Keratinocyte (primary cell): ENCODE measurements around the gene YWHAQ. TPM values are rescaled to one million over a fixed set of nuclear protein-coding genes. Genes with fewer than 3 reads are reported as not detected.

Experiments
- DNase-seq: peaks from one replicate; pipeline ENCODE4 v3.0.0-alpha.2; 2011; ENCODE audit warnings: low read depth, missing footprints, low spot score
- FAIRE-seq: peaks from 2 replicates; lab custom pipeline; 2011; peaks lifted over from hg19 to GRCh38; lab: Jason Lieb, UNC
- H2AFZ ChIP-seq: 2 replicates; pipeline ENCODE4 v1.6.0; 2012; ENCODE audit warnings: low read length, control low read depth, inconsistent platforms; ENCODE audit not compliant: control insufficient read depth
- H3K27ac ChIP-seq: 2 replicates; pipeline ENCODE4 v1.5.1; 2011; ENCODE audit warnings: low read length; ENCODE audit not compliant: control insufficient read depth, insufficient read depth
- H3K27me3 ChIP-seq: 3 replicates; pipeline ENCODE4 v1.6.0; 2011; ENCODE audit warnings: low read length; ENCODE audit not compliant: control insufficient read depth, insufficient read depth; ENCODE audit errors: extremely low read depth
- H3K36me3 ChIP-seq, 2 experiments: 2 replicates in 1 of 2; 3 replicates in 1 of 2; pipeline ENCODE4 v1.5.1; 2011; ENCODE audit warnings: low read length in 2 of 2, mild to moderate bottlenecking in 1 of 2; ENCODE audit not compliant: control insufficient read depth in 2 of 2, insufficient read depth in 2 of 2; ENCODE audit errors: extremely low read depth in 1 of 2
- H3K4me1 ChIP-seq: 3 replicates; pipeline ENCODE4 v1.5.1; 2011; ENCODE audit warnings: low read length; ENCODE audit not compliant: control insufficient read depth, insufficient read depth; ENCODE audit errors: extremely low read depth
- H3K4me2 ChIP-seq: 3 replicates; pipeline ENCODE4 v1.6.0; 2011; ENCODE audit warnings: low read depth, low read length; ENCODE audit not compliant: control insufficient read depth, insufficient read depth; ENCODE audit errors: extremely low read depth
- H3K4me3 ChIP-seq, 3 experiments: fragments of 200-600 bp in 1 of 3; sonication (generic) in 1 of 3; 2 replicates in 2 of 3; 3 replicates in 1 of 3; pipeline ENCODE4 v1.5.1; 2011 to 2016; ENCODE audit warnings: low read length in 3 of 3, mild to moderate bottlenecking in 3 of 3, control low read depth in 2 of 3, inconsistent platforms in 1 of 3, low read depth in 1 of 3, mixed read lengths in 1 of 3, mixed run types in 1 of 3, moderate library complexity in 1 of 3; ENCODE audit not compliant: control insufficient read depth in 2 of 3, insufficient read depth in 2 of 3; ENCODE audit errors: extremely low read depth in 1 of 3
- H3K79me2 ChIP-seq: 2 replicates; pipeline ENCODE4 v1.6.0; 2012; ENCODE audit warnings: low read length; ENCODE audit not compliant: control insufficient read depth, insufficient read depth
- H3K9ac ChIP-seq: 3 replicates; pipeline ENCODE4 v1.6.0; 2011; ENCODE audit warnings: low read length; ENCODE audit not compliant: control insufficient read depth, insufficient read depth; ENCODE audit errors: extremely low read depth
- H3K9me1 ChIP-seq: 3 replicates; pipeline ENCODE4 v1.6.0; 2011; ENCODE audit warnings: low read length; ENCODE audit not compliant: control insufficient read depth, insufficient read depth; ENCODE audit errors: extremely low read depth
- H3K9me3 ChIP-seq: 2 replicates; pipeline ENCODE4 v1.5.1; 2012; ENCODE audit warnings: low read depth, low read length; ENCODE audit not compliant: control insufficient read depth
- H4K20me1 ChIP-seq: 3 replicates; pipeline ENCODE4 v1.6.0; 2011; ENCODE audit warnings: low read length; ENCODE audit not compliant: control insufficient read depth, insufficient read depth; ENCODE audit errors: extremely low read depth
- EZH2 ChIP-seq: IDR thresholded peaks from one replicate; pipeline ENCODE4 v1.6.1; 2012; ENCODE audit warnings: inconsistent platforms, mild to moderate bottlenecking, low read length, moderate library complexity
- dilution Hi-C: fragments of 300-500 bp; cut with MboI; formaldehyde crosslinking; loops from one replicate; pipeline ENCODE4 v1.7.0; 2020; ENCODE audit warnings: low sequenced_read_pairs; ENCODE audit not compliant: extremely low pct_ligation_motif_present
- polyA plus RNA-seq, 5 experiments: library from polyadenylated mRNA; depleted of rRNA in 3 of 5; stranded (reverse) in 3 of 5; stranded (forward) in 1 of 5; unstranded in 1 of 5; fragments of >200 nt; gene quantifications; 1 replicate in 1 of 5; 2 replicates in 3 of 5; 3 replicates in 1 of 5; pipeline versions ENCODE4 v1.2.1 to v1.2.3, GENCODE V29; 2011 to 2012; ENCODE audit warnings: missing spikeins in 2 of 5, low read depth in 1 of 5, low replicate concordance in 1 of 5
- TF ChIP-seq, protein P1 (sequence below), 3 experiments: IDR thresholded peaks in 1 of 3; conservative IDR thresholded peaks in 1 of 3; optimal IDR thresholded peaks in 1 of 3; 2 replicates in 2 of 3; 3 replicates in 1 of 3; pipeline versions ENCODE3 to v1.5.1; 2011; ENCODE audit warnings: low read length in 3 of 3, mild to moderate bottlenecking in 3 of 3, moderate library complexity in 2 of 3, control low read depth in 1 of 3, inconsistent platforms in 1 of 3; ENCODE audit not compliant: insufficient read depth in 2 of 3; ENCODE audit errors: extremely low read depth in 1 of 3

Gene YWHAQ
- polyA plus RNA-seq, 1 donor (not counting 4 experiments of a cell fraction or from before 2014, with no cell fraction given), result 593 TPM

DNA sequence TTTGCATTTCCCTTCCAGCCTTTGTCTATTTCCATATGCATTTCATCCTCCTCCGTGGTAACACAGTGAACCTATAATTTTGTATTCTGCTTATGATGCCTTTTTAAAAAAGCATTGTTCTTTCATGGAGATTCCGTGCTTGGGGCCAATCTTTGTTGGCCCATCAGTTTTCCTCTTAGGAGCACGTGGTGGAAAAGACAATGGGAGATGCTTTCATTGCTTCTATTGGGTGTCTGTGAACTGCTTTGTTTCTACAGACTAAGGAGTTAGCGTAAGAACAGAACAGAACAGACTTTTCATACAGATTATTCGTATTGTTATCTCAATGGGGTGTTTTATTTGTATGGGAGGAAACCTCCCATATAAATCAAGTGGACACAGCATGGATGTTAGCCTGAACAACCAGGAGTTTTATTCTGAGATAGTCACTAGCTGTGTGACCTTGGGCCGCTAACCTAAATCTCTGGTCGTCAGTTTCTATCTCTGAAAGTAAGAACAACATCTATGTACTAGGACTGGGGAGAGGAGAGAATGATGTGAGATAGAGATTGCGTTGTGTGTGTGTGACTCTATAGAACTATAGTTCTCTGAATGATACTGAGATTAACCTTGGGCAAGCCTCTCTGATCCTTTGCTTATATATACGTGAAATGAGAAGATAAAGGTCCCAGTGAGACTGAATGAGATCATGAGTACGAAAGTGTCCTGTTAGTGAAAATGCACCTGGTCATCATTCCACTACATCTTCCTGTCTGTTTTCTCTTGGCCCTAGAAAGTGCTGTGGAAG, 22.9 kb upstream of the YWHAQ start:
- no peak for FAIRE-seq

DNA sequence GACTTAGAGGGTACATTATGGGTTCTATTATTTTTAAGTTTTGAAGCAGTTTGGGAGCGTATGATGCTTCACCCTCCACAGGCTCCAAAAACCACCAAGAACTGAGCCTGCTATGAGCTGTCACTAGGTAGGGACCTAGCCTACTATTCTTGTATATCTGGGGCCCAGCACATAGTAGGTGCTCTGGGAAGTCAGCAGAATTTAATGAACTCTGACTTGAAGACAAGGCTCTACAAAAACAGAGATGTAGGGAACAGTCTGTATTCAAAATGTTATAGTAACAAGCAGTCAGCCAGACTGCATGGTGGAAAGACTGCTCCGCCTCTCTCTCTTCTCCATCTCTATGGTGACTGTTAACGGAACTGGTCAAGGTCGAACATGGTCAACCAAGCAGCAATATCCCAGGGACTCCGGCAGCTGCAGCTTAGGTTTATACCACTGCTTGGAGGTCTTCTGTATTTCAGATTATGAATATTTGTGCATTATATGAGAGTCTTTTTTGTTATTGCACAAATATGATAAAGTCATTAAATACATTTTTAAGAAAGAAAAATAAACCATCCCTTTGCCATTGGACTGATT, 22.2 kb upstream of the YWHAQ start:
- Histone ChIP-seq H3K4me2 (no peak overlapping the region), H2AFZ (no peak overlapping the region), H3K27ac (no peak overlapping the region), H3K36me3 (no peaks in the 10 kb centered on the region), H3K9ac (no peak overlapping the region), H3K4me3 (no peak overlapping the region), H3K9me3 (no peaks in the 10 kb centered on the region), H3K27me3 (no peaks in the 10 kb centered on the region), H4K20me1 (no peaks in the 10 kb centered on the region), H3K9me1 (no peaks in the 10 kb centered on the region), H3K79me2 (no peaks in the 10 kb centered on the region), H3K4me1 (peaks cover 30% of the 10 kb centered on the region)
- no peak for TF ChIP-seq EZH2
- TF ChIP-seq, protein P1, sequence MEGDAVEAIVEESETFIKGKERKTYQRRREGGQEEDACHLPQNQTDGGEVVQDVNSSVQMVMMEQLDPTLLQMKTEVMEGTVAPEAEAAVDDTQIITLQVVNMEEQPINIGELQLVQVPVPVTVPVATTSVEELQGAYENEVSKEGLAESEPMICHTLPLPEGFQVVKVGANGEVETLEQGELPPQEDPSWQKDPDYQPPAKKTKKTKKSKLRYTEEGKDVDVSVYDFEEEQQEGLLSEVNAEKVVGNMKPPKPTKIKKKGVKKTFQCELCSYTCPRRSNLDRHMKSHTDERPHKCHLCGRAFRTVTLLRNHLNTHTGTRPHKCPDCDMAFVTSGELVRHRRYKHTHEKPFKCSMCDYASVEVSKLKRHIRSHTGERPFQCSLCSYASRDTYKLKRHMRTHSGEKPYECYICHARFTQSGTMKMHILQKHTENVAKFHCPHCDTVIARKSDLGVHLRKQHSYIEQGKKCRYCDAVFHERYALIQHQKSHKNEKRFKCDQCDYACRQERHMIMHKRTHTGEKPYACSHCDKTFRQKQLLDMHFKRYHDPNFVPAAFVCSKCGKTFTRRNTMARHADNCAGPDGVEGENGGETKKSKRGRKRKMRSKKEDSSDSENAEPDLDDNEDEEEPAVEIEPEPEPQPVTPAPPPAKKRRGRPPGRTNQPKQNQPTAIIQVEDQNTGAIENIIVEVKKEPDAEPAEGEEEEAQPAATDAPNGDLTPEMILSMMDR (optimal IDR thresholded peaks at IDR 0.05 in 1 of 3, IDR thresholded peaks at IDR 0.05 in 1 of 3, conservative IDR thresholded peaks at IDR 0.05 in 1 of 3; ENCODE audit: extremely low read depth in 1 of 3, insufficient read depth in 2 of 3, low read length in 3 of 3), result no peak
- FAIRE-seq (no peak), DNase-seq (no peak)
- dilution Hi-C loops, result no loop called here

More for the DNA sequence above, 22.9 kb upstream of the YWHAQ start:
- Histone ChIP-seq H3K79me2 (no peaks in the 10 kb centered on the region), H3K4me3 (no peak overlapping the region), H3K27me3 (no peaks in the 10 kb centered on the region), H3K9me3 (no peaks in the 10 kb centered on the region), H3K9me1 (no peaks in the 10 kb centered on the region), H3K4me2 (no peak overlapping the region), H3K9ac (no peak overlapping the region), H3K4me1 (peaks cover 31% of the 10 kb centered on the region), H3K27ac (no peak overlapping the region), H4K20me1 (no peaks in the 10 kb centered on the region), H2AFZ (no peak overlapping the region), H3K36me3 (no peaks in the 10 kb centered on the region)
- dilution Hi-C loops, result no loop called here
- TF ChIP-seq EZH2, result no peak
- TF ChIP-seq, protein P1 (optimal IDR thresholded peaks at IDR 0.05 in 1 of 3, IDR thresholded peaks at IDR 0.05 in 1 of 3, conservative IDR thresholded peaks at IDR 0.05 in 1 of 3; ENCODE audit: extremely low read depth in 1 of 3, insufficient read depth in 2 of 3, low read length in 3 of 3), result no peak
- no peak for DNase-seq
